HG03520 (cell line): Measurements from ENCODE around the gene NLGN2.

Experiments
- ATAC-seq: cut with Tn5 transposase; IDR thresholded peaks from one replicate; pipeline ENCODE4 v1.9.1; 2021; ENCODE audit warnings: mild to moderate bottlenecking, moderate library complexity; ENCODE audit not compliant: unreplicated experiment

The NLGN2 gene

GRCh38 chr17:7391307-7391706 is 16.3 kb upstream of the NLGN2 start:
- ATAC-seq: no peak

DNA sequence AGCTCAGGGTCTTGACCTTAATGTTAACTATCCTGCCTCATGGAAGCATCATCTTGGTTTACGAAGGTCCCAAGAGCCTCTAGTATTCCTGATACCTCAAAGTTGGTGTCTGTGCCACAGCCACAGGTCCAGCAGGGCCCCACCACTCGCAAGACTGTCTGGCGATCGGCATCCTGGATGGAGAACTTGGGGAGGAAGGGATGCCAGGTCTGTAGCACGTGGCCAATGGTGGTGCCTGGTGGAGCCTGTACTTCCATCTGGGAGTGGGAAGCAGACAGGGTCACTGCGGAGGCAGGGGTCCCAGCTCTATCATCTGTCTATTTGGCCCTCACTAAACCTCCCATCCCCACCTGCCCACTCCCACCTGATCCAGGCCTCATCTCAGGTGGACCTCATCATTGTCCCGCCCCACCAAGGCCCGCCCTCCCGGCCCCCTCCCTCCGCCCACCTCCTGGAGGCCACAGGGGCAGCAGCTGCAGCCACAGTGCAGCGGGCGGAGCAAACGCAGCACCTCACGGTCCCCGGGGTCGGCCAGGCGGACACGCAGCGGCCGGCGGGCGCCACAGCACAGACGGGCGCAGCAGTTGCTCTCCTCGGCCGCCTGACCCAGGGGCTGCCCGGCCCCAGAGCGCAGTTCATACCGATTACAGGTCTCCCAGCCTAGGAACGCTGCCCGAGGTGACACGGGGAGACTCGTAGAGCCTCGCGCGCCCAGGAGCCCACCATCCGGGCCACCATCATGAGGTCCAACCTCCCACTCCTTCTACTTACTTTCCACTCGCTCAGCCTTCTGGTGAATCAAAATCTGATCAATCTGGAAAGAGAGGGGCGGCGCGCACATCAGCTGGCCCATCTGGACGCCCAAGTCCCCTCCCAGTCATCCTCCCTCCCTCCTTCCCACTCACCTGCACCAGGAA is 14.7 kb upstream of the NLGN2 start:
- ATAC-seq: no peak

DNA sequence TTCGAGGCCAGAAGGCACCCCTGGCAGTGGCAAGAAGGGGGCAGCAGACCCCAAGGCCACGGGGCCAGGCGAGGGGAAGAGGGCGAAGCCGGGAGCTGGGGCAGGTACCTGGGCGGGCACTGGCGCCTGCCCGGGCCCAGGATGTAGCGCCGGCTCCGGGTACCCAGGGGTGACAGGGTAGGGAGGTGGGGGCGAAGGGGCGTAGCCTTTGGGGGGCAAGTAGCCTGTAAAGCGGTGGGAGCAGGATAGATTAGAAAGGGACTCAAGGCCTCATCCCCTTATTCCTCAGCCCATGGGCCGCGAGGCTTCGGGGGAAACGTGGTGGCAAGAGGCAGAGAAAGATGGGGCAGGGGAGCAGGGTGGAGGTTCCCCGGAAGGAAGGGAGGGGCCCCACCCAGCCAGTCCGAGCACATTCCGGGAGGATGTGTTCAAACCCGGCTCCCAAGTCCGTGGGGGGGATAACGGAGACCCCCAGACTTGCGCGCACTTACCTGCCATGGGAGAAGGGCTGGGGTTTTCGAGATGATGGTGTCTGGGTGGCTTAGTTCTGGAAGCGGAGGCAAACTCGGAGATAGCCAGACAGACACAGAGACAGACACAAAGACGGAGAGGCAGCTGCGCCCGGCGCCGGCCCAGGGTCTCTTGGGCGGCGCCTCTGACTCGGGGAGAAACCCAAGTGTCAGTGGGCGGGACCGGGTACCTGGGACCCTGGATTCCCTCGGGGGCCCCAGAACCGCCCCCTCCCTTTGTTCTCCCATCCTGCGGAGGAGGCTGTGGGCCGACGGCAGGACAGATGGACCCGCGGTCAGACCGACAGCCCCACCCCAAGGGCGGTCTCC is 13.8 kb upstream of the NLGN2 start:
- peak; percentile 38 for ATAC-seq

DNA sequence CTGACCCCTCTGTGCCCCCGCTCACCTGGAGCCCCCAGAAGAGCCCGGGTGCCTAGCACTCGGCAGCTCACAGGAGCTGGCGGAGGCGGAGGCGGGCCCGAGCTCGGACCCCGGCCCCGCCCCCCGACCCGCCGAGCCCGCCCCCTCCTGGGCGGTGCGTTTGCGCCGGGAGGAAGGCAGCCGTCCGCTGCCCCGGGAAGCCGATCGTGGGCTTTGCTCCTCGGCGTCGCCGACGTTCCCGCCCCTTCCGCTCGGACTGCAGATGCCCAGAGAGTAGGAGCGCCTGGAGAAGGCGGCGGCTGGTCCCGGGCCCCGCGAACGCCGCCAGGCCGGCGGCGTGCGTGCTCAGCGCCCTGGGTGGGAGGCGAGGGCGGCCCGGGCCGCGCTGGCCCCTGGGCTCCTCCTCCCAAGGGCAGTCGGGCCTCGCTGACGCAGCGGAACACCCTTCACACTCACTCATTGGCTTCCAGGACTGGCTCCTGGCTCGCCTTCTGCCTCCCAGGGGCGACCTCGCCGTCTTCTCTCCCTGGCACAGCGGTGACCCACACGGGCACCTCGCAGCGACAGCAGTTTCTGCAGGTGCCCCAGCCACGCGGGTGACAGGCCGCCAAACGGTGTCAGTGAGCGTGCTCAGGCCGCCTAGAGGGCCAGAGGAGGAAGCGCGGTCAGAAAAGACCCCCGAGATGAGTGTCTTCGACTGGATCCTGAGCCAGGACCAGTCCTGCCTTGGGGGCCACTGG is 13.0 kb upstream of the NLGN2 start, which contains the start of gene PLSCR3:
Gene PLSCR3, minus strand, starts transcription at position 74 of the 740 bp plus-strand sequence. CDS start 415 bp downstream, outside the sequence.
- peak; percentile 66 for ATAC-seq

- ATAC-seq: no peak
Measured at GRCh38 chr17:7396147-7396546, 11.5 kb upstream of the NLGN2 start.

GRCh38 chr17:7398612-7399011 is 9.0 kb upstream of the NLGN2 start:
- no peak for ATAC-seq

- ATAC-seq: no peak
Measured at GRCh38 chr17:7403043-7403726, 4.5 kb upstream of the NLGN2 start.

DNA sequence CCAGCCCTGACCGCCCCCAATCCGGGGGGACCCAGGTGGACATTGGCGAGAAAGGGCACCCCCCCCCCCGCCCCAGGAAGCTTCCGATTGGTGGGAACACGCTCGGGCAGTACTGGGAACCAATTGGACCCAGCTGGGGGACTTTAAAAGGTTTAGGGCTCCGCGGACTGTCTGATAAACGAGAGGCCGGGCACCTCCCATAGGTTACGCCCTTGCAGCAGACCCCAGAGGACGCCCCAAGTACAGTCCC is 4.0 kb upstream of the NLGN2 start:
- ATAC-seq: no peak

DNA sequence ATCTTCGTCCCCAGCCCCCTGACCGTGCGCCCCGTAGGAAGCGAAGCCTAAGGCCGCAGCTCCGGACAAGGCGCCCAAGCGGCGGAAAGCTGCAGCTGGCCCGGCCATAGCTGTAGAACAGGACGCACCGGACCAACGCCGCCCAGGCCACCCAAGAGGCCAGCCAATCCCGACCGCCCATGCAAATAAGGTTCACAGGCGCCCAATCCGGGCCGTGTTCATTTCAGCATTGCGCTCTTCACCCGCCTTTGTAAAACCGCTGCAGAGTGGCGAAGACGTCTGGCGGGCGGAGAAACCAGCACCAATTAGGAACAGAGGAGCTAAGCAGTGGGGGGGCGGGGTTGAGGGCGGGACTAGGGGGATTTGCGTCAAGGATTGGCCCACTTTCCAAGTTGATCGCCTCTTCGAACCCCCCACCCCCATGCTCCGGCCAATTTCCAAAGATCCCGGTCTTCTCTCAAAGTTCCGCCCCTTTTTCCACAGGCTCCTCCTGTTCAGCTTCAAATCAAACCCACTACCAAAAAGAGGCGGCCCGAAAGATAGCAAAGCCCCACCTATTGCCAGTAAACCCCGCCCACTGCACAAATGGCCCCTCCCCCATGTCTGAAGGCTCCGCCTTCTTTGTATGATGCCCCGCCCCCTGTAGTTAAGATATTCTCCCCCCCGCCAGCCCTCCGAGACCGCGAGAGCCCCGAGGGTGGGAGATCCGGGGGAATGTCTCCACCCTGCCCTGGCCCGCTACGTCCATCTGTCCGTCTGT is 3.5 kb upstream of the NLGN2 start, which contains the start of gene TMEM256:
Gene TMEM256, minus strand, starts transcription at position 121 of the 760 bp plus-strand sequence. Its CDS starts 13 bp downstream, at position 108.
- peak; percentile 87 for ATAC-seq

DNA sequence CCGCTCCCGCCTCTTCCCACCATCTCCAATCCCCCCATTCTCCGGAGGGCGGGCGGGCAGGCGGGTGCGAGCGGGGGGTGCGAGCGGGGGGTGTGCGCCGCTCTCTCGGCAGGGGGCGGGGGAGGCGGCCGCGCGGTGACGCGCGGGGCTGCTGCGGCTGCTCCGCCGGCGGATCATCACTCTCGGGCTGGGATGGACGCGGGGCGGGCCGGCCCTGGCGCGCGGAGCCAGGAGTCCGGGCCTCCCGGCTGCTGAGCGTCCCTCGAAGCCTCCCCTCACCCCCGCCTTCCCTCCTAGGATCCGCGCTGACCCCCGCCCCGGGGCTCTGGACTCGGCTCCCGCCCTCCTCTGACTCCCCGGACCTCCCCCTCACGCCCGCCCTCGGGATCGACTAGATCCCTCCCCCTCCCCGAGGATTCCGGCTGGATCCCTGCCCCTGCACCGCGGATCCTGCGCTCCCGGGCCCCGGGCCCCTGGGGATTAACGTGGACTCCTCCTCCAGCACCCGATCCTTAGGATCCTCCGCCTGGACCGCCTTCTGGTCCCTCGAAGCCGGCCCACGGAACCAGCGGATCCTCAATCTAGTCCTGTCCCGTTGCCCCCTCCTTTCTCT is 2.8 kb upstream of the NLGN2 start:
- ATAC-seq: no peak

DNA sequence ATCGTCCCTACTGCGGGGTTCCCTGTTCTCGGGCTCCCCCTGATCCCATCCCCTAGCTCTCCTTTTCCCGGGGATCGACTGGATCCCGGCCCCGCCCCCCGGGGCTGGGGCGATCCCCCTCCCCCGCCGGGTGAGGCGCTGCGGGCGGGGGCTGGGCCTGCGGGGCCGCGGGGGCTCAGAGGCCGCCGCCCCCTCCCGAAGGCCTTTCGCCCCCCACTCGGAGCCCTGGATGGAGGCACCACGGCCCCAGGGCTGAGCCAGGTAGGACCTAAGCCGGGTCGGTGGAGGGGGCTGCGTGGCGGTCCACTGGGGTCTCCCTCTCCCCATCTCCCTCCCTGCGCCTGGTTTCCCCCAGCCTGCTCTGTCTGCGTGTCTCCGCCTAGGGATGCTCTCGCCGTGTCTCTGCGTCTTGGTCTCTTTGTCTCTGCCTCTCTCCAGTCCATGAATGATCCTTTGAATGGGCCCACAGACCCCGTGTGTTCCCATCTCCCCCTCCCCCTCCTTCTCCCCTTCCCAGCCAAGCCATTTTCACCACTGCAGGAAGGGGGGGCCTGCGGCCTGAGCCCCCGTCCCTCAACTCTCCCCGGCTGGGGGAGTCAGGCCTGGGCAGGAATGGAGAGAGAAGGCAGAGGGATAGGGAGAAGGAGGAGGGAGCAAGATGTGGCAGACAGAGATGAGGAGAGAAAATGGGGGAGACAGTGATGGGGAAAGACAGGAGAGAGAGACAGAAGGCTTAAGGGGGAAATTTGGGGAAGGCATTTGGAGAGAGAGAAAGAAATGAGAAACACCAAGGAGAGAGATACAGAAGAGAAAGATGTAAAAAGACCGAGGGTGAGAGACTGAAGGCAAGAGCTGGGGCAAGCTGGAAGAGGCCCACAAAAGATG is 2.1 kb upstream of the NLGN2 start:
- ATAC-seq: no peak

DNA sequence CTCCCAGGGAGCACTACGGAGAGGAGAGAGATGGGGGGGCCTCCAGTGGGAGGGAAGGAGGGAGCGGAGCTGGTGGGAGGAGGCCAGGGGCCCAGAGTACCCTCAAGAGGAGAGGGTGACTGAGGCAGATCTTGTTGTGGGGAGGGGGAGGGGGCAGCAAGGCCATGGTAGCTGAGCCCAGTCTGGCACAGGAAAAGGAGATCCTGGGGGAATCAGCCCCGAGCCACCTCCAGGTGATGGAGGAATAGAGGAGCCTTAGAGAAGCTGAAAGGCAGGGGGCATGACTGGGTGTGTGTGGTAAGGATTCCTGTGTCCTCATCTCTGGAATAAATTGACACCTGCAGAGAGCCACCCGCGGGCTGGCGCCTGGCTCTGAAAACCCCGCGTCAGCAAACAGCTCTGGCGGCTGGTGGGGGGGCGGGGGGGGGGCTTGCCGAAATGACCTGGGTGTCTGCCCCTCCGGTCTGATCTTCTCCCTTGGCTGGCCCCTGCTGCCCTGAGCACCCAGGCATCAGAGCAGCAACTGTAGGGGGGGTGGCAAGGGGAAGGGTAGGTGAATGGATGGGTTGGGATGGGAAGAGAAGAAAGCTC is 1.3 kb upstream of the NLGN2 start:
- no peak for ATAC-seq

DNA sequence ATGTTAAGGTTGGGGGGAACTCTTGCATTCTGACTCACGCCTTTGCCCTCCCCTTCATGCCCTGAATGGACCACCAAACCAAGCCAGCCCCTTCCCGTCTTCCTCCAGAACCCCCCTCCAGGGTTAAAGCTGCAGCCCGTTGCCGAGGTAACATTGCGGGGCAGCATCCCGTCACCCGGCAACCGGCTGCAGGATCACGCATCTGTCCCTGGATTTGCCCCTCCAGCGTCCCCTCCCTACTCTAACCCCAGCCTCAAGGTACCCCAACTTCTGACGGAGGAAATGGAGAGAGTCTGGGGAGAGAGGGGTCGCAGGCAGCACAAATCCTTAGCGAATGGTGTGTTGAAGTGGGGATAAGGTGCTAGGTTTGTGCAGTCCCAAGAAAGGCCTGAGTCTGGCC is 563 bp upstream of the NLGN2 start:
- no peak for ATAC-seq

- ATAC-seq: no peak
Measured at GRCh38 chr17:7408252-7408727, 645 bp downstream of the NLGN2 start.

DNA sequence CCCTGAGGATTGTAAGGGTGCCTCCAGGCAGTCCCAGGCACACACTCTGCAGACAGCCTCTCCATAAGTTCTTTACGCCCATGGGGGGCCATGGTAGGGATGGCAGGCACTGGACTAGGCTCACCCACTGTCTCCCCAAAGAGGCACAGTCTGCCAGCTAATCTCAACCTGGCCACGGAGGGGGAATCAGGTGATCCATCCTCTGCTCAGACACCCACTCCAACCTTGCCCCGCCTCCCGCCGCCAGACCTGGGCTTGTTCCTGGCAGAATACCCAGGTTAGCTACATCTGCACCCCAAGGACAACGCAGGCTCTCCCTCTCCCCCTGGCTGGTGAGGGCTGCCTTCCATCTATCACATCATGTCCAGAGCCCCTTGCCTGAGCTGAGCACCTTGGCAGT is 1.2 kb downstream of the NLGN2 start:
- no peak for ATAC-seq

- no peak for ATAC-seq
Measured at GRCh38 chr17:7409716-7410115, 2.1 kb downstream of the NLGN2 start.

DNA sequence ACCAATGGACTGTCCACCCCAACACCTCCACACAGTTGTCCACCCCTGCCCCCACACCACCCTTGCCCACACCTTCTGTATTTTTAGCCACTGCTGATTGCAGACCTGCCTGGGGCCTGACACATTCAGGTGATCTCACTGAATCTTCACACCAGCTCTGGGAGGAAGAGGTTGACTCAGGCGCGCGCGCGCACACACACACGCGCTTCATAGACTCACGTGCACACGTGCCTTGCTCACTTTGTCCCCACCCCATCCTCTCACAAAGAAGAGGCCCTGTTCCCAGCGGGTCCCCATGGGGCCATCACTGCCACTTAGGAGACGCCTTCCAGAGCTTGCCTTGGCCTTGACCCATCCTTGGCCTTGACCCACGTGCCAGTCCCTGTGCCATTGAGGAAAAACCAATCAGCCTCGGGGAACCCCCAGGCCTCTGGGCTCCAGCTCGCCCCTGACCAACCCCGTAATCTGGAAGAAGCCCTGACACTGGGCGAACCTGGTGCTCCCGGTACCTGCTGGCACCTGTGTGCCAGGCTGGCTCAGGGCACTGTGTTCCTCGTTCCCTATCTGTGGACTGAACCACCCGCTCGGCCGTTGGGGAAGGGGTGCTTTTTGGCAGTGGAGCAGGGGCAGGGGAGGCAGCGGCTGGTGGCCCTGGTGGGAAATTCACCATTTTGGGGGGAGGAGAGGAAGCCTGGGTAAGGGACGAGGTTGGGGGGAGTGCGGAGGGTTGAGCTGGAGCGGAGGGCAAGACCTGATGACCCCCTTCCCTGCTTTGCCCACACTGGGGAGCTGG is 3.2 kb downstream of the NLGN2 start:
- no peak for ATAC-seq
